Measurements from ENCODE around the gene CPEB4.

Gene CPEB4

DNA sequence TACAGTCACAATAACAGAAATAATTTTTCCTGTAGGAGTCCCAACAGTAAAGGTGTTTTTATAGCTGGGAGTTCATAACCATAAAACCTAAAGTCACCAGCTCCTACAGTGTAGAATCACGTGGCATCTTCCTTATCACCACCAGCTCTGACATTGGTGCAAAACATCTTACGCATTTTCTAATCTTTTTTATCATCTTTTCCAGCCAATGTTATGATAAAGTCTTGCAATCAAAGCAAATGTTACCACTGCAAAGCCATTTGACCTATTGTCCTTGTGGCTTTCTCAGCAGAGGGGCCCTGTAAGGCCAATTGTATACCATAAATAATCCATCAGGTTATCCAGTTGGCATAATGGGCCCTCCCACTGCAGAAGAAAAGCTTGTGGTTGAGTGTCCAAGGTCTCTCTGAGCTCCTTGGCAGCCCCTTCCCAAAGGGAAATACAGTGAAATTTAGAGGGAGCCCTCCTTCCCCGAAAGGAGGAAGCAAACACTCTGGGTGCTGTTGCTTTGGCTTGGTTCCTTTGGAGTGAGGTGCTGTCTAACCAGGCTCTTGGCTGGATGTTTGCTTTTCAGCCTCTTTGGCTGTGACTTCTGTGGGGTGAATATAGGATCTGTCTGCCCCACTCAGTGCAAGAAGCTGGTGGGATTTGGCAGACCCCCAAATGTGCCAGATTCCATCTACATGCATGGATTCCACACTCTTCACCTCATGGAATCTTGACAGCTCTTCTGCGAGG lies 29.3 kb upstream of the CPEB4 start:
- DNase-seq (ENCODE audit: low read depth), result no peak

DNA sequence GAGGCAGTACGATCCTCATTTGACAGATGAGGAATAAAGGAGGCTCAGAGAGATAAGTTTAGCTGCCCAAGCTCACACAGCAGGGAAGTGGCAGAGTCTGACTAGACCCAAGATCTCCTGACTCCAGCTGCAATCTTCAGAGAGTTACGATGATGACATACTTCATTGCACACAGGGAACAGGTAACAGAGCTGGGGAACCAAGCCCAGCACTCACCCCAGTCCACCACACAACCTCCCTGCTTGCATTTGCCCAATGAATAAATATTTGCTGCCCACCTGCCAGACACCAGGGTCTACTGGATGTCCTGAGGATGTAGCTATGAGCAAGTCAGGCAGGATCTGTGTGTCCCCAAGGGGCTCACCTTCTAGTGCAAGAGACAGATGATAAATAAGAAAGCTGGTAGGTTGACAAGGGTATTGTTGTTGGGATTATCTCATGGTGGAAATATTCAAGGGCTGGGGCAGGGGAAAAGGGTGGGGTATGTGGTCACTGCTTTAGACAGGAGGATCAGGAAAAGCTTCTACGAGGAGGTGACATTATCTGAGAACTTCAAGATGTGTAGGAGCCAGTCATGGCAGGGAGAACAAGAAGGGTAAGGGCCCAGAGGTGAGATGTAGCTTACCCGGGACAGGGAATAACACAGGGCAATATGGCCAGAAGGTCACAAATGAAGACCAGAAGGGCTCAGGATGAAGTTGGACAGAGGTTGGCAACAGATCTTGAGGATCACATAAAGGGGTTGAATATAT lies 28.6 kb upstream of the CPEB4 start:
- DNase-seq (ENCODE audit: low read depth), result no peak

DNA sequence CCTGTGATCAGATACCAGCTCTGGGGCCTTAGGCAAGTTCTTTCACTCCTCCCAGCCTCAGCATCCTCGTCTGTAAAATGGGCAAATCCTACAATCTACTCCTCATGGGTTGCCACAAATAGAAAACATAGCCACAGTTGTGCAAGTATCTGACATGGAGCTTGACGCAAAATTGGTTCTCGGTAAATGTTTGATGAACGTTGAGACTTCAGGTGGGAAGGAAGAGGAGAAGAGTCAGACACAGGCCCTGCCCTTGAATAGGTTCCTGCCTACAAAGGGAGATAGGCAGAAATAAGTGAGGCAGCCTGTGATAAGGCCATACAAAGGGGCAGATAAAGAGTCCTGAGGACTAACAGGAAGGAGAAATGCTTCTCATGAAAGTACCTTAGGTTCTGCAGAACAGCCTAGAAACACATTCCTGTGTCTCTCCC lies 26.1 kb upstream of the CPEB4 start:
- no peak for DNase-seq (ENCODE audit: low read depth)

DNA sequence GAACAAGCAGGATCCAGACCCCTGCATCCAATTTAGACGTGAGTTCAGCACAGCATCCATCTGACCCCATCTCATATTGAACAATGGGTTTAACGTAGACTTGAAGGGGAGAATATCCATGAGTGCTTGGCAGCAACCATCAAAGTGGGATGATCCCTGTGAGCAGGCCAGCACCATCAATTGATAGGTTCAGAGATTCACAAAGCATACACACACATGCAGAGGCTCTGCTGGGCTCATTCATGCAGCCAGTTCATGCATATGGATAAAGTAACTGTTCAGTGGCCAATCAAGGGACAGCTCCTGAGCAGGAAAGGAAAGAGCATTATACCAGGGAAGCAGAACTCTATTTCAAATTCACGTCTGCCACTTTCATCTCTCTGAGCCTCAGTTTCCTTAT lies 24.8 kb upstream of the CPEB4 start:
- no peak for DNase-seq (ENCODE audit: low read depth)

DNA sequence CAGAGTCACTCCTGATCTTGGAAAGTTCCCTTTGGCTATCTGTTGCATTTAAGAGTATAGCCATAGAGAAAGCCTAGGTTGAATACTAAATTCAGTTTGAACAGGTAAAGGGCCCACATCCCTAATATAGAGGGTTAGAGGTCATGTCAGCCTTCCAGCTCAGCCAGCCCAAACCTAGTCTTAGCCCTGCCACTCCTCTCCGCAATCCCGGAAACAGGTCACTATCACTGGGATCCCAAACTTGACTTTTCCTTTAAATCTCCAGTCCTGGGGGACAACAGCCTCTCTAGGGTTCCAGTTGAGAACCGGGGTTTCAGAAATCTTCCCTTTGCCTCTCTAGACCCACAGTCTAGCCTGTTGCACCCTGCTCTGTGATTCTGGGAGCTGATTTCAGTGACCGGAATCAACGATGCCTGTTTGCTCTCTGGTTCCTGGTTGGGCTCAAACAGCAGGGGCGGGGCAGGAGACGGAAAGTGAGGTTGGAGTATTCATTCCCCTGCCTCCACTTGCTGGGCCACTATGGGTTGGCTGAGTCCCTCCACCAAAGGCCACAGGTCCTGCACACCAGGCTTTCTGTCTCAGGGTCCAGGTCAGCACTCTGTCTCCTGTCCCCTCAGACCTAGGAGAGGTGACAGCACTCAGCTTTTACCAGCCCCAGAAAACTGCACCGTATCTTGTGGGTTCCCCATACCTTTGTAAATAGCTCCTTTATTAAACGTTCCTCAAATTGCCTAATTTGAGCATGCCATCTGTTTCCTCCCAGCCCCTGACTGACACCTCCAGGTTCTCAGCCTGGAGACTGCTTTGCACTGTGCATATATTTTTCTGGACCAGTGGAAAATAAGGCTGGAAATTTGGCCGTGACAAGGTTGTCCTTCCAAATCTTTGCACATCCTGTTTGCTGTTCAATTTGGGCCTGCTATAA lies 23.8 kb upstream of the CPEB4 start:
- no peak for DNase-seq (ENCODE audit: low read depth)

DNA sequence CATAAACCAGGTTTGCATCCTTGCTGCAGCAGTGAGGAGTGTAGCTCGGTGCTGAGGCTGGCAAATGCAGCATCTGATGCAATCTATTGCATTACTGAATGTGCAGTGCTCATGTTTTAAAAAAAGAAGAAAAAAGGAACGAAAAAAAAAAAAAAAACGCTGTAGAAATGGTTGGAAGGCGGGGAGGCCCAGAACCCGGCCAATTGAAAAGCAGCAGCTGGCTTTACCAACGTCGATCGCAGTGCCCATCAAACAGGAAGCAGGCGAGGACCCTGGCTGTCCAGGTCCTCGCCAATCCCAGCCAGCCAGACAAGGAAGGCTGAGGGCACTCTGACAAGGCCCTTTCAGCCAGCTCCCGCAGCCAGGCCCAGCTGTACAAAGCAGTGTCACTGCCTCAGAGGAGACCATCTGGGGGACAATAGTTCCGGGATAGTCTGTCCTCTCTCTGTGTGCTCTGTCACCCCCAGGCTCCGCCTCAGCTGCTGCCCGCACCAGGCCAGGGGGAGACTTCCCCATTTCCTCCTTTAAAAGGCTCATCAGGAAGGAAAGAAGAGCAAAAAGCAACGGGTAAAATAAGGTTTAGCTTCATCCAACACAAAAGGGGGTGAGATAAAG lies 21.8 kb upstream of the CPEB4 start:
- DNase-seq (ENCODE audit: low read depth), result no peak

DNA sequence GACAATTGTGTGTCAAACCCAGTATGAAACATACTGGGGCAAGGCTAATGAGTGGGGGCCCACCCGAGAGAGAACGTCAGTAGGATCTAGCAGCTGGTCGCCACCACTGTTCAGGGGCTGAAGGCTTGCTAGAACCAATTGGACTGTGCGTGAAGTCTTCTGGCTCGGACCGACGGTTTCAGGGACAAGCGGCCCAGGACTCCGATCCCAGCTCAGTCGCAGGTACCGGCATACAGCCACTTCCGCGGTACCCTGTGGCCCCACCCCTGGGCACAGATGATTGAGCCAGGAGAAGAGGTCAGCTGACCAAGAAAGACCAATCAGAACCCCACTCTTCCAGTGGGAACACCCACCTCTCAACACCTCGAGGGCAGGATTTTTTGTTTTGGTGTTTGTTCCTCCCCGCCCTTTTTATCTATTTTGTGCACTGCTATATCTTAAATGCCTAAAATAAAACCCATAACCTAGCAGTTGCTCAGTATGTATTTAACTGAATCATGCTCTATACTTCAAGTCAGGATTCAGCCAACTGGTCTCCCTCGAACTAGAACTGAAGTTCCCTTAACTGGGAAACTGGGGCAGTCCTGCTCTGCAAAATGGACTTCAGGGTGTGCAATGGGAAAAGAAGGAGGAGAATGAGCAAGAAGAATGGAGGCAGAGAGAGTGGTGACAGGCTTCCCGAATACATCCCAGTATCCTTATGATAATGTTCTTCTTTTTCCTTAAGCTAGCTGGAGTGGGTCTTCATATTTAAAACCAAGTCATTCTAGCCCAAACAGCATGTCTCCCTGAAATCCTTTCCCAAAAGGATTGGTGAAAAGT lies 21.1 kb upstream of the CPEB4 start:
- no peak for DNase-seq (ENCODE audit: low read depth)

DNA sequence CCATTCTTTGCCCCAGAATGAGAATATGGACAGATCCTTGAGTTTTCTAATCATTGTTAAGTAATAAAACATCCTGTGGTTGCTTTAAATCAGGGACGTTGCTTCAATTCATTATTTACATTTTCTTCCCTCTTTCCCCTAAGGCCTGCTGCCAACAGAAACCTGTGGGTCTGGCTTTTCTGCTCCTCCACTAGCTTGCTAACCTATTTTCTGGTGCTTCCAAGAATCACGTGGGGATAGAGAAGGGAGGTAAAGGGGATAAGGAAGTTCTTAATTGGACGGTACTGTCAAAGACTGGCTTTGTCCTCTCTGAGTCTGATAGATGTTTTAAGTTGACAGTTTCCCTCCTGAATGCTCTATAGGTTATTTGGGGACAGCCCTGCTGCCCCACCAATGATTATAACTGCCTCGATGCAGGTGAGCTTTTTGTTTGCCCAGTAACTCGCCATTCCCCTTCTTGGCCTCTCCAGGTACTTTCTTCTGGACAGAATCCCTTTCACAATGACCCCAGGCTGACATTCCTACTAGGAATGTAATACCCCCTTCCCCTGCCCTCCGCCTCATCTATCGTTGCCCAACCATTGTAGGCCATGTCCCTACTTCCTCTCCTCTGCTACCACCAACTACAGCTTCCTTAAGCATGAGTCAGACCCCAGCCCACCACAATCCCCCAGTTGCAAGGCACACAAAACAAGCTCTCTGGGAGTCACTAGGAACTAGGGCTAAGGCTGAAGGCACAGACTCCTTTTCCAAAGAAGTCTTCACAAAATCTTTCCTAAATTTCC lies 19.9 kb upstream of the CPEB4 start:
- DNase-seq (ENCODE audit: low read depth), result no peak

DNA sequence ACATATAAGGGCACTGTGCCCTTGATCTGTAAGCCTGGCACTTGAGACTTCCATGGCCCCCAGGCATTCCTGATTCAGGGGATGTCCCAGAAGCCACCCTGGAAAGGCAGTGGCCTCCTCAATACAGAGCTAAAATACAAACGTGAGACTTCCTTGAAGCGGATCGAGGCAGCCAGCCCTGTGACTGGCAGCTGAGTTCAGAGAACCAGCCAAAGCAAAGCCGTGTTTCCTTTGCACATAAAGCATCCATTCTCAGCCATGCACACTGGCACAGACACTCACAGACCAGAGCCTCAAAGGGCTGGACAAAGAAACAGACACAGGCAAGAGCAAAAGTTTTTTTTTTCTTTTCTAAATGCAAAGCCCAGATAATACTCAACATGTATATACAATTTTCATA lies 18.8 kb upstream of the CPEB4 start:
- DNase-seq (ENCODE audit: low read depth), result no peak

DNA sequence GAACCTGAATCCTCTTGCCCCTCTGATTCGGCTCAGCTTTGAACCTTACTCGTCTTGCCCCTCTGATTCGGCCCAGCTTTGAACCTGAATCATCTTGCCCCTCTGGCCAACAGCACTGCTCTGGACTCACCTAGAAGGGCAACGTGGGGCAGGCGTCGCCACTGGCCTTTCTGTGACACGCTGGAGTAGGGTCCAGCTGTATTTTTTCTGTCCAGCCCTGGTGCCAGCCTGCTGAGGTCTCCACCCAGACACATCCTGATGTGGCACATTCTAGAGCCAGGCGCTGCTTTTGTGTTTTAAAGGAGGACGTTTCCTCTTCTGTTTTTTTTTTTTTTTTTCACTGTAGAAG lies 15.2 kb upstream of the CPEB4 start:
- no peak for DNase-seq (ENCODE audit: low read depth)

DNA sequence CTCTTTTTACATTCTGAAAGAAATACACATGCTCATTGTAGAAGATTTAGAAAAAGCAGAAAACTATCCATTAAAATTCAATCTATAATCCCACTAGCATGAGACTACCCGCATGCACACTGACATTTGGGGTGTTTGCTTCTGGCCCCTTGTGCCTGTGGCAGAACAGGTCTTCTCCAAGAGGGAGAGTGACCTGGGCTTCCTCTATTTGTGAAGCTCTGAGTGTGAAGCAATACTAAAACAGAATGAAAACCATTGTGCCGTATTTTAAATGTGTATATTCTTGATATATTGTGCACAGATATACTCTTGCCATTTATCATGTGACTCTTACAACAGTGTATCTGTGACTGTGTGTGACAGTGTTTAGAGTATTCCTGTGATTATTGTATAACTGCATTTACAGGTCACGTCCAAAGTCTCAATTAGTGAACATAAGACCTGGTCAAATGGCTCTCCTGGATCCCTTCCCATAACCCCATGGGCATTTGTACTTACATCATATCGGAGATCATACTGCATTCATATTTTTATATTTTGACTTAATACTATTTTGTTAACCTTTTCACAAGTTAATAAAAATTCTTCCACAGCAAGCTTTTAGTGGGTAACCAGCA lies 14.7 kb upstream of the CPEB4 start:
- no peak for DNase-seq (ENCODE audit: low read depth)

DNA sequence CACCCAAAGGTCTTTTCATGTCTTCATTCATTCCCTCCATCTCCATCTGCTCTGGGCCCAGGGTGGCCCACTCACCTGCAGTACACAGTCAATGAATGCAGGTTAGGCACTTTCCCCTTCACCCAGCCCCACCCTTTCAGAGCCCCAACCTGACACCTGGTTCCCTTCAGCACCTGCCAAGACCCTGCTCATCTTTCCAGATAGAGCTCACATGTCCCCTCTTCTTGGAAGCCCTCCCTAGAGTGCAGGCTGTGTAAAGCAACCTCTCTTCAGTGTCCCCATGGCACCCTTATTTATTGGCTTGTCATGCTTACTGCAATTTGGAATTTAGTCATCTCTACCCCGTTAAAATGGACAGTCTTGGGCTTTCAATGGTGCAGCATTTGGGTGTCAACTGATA lies 13.0 kb upstream of the CPEB4 start:
- DNase-seq (ENCODE audit: low read depth), result no peak

DNA sequence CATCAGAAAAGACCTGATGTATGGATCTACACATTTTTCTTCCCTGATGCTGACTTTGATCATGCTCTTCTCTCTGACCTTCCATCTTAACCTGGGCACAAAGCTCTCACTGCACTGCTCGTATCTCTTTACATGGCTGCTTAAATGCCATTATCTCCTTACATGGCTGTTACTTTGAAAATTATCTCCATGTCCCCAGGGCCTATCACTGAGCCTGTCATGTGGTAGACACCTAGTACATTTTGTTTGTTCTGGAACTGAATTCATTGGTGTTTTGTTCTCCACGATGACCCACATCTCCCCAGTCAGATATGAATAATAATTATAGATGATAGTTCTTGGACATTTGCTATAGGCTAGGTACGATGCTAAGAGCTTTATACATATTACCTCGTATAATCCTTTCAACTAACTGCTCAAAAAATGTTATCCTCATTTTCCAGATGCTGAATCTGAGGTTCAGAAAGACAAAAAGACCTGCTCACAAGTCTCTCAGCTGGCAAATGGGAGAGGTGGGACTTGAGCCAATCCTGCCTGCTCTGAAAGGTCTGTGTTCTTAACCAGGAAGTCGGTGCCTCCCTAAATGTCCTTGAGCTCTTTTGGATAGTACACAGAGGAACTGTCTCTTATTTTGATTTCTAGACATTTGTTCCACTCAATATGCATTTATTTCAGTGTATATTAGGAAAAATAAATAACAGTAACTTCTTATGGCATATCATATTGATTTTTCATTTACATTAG lies 9.8 kb upstream of the CPEB4 start:
- no peak for DNase-seq (ENCODE audit: low read depth)

DNA sequence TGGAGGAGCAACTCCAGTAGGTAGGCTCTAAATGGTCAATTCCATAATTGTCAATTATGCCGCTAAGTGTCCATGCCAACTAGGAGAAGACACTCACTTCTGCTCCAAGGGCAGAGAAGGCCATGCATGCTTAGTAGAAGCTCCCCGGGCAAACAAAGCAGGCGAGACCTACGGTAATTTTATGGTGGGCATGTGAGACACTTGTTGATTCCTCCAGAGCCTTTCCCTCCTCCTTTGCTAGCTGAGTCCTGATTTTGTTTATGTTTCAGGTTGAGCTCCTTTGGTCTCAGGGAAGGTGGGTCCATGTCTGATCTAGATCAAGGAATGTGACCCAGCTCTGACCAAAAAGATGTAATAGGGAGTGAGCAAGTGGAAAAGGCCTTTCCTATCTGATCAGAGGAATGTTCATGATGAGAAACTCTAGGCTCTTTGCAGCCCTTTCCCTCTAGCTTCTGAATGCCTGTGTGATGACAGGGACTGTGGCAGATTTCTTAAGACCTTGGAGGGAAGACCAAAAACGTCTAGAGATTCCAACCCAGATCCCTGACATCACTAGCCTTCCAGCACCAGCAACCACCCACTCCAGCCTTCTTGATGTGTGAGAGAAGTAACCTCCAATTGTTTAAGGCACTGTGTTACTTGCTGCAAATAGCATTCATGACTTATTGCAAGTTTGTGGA lies 7.7 kb upstream of the CPEB4 start:
- no peak for DNase-seq (ENCODE audit: low read depth)

DNA sequence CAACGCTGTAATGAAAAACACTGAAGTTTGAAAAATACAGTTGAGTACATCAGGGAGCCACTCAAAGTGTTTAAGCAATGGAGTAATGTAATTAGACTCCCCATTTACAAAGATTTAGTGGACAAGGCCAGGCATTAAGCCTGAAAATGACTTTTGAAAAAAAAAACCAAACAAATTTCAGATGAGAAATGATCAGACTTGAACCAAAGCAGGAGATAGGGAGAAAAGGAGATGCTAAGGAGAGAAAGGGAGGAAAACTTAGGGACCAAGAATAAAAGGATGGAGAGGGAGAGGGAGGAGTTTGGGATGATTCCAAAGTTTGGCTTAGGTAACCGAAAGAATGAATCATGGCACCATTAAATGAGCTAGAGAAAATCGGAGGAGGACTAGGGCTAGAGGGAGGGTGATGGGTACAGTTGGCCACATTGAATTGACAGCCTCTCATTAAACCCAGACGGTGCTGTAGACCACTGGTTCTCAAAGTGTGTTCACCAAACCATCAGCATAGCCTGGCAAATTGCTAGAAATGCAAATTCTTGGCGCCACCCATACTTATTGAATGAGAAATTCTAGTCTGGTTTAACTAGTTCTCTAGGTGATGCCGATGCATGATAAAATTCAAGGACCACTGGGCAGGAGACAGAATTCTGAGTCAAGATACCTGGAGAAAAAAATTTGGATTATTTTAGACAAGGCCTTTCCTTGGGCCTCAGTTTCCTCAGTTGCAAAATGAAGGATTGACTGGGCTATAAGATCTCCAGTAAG lies 6.2 kb upstream of the CPEB4 start:
- DNase-seq (ENCODE audit: low read depth), result no peak

DNA sequence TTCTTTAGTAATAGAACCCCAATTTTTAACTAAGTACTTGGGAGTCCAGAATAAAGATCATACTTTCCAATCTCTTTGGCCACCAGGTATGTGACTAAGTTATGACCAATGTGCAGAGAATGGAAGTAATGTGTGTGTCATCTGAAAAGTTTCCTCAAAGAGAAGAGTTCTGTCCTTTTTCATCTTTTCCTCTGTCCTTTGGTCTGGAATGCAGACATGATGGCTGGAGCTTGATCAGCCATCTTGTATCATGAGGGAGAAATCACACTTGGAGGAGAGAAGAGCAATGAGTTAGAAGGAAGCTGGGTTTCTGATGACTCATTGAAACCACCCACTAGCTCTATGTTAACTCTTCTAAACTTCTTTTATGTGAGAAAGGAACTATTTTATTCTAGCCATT lies 5.5 kb upstream of the CPEB4 start:
- DNase-seq (ENCODE audit: low read depth), result no peak

DNA sequence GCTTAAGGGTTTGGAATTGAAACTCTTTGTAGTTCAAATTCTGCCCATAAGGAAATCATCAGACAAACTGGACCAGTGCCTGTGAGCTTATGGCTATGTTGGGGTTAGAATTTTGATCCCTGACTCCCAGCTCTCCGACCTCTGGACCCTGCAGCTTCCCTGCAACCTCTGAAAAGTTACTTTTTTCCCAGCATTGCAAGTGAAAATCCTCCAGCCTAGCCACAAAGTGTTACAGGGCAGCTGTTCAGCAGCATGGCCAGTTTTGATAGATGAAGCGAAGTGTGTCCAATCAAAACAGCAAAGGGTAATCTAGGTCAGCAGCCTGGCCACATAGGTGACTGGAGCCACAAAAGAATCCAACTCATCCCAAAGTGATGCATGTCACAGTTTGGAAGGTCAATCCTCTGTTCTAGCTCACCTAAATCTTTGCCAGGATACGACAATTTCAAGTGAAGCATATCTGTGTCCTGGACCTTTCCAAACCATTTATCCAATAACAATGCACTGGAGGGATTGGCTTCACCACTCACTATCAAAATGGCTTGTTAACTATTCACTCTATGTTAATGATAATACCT lies 4.7 kb upstream of the CPEB4 start:
- DNase-seq (ENCODE audit: low read depth), result no peak
